GM19043 (cell line): ENCODE measurements around the gene CDC16.

Source experiments
- ATAC-seq: cut with Tn5 transposase; IDR thresholded peaks from one replicate; pipeline ENCODE4 v1.9.1; 2021; ENCODE audit warnings: low read depth; ENCODE audit not compliant: unreplicated experiment

The CDC16 gene

DNA sequence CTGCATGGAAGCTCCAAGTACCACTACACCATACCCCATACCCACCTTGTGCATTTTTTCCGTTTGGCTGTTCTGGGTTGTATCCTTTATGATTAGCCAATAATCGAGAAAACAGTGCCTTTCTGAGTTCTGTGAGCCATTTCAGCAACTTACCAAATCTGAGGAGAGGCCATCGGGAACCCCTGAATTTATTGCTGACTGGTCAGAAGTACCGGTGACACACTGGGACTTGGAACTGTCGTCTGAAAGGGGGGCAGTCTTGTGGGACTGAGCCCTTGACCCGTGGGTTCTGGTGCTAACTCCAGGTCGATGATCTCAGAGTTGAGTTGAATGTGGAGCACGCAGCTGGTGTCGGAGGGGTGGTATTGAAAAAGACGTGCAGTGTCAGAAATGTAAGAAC is 61.8 kb downstream of the CDC16 start:
- no peak for ATAC-seq

DNA sequence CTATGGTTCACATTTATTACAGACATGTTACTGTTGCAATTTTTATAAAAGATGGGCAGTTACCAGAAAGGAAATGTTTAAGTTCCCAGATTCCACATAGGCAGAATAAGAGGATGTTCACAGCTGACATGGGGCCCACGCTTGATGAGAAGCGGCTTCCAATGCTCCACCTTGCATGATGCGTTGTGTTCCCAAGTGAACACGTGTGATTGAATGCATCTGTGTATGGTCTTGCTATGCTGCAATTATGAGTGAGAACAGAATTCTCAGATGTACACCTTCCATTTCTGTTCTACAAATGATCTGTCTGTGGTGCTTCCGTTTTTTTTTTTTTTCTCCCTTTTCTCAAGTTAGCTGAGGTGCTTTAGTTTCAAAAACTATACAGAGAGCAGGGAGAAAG is 62.2 kb downstream of the CDC16 start:
- ATAC-seq: no peak

- ATAC-seq: no peak
Observed at GRCh38 chr13:114298866-114299265, 64.2 kb downstream of the CDC16 start.

GRCh38 chr13:114299604-114300305 is 65.1 kb downstream of the CDC16 start:
- ATAC-seq: no peak

GRCh38 chr13:114303700-114304327 is 69.1 kb downstream of the CDC16 start:
- ATAC-seq: no peak

GRCh38 chr13:114304346-114305034 is 69.8 kb downstream of the CDC16 start:
- ATAC-seq: no peak

GRCh38 chr13:114309086-114309485 is 74.4 kb downstream of the CDC16 start:
- ATAC-seq: no peak

DNA sequence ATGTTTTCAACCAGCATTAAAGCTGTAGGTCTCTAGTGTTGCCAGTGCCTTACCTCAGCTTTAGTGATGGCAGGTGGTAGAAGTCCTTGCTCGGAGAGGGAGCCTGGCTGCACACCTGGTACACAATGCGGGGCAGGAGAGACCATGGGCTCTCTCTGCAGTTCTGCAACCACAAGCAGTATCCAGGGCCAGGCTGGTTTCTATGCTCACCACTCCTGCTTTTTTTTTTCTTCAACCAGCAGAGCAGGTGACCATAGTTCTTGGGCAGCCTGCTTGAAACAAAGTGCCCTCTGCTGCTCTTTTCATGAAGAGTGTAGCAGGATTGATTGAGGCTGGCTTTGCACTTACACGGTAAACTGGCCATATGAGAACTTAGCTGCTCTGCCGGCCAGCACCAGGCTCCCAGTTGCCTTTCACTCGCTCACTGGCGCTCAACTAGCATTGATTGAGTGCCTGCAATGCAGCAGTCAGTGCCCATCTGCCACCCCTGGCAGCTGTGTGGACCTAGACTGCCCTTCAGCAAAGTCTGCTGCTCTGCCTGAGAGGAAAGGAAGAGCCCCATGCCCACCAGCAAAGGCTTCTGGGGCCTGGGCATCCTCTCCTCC is 75.2 kb downstream of the CDC16 start:
- no peak for ATAC-seq

DNA sequence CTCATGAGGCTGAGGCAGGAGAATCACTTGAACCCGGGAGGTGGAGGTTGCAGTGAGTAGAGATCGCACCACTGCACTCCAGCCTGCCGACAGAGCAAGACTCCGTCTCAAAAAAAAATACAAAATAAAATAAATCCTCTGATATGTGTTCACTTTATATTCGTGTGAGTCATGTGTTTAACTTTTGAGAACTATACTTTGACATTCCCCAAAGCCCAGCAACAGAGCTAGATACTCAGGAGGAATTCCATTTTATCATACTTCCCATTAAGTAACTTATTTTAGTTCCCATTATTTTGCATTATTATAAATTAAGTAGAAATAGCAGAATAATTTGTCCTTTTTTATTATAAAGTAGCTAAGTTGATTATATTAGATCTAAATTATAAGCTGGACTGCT is 76.3 kb downstream of the CDC16 start:
- ATAC-seq: no peak

DNA sequence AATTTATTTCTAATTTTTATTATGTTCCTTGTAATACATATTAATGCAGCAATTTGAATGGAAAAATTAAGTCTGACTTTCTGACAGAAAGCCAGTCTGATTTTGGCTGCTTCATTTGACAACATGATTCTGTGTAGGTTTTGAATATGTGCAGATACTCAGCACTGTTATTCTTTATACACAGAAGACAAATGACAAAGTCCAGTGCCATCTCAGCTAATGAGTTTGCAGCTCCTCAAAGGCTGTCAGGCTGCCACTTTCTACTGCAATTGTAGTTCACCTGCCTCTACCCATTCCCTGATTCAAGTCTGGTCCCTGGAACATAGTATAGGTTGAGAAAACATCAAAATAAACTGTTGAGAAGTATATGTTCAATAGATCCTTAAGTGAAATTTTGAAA is 76.7 kb downstream of the CDC16 start:
- no peak for ATAC-seq

DNA sequence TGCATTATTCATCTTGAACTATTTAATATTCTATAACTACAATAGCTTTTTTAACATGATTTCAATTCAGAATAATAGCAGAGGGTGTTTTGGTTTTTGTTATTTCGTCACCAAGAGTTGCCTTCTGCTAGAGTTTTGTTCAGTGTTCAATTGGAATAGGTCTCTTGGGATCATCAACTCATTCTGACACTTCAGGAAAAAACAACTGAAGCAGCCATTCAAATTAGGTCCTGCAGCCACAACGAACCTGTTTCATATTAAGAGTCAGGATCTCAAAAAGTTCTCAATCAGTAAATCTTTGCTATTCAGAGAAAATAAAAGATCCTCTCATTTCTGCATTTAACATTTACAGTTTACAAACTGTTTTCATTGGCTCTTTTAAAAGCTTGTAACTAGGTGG is 77.2 kb downstream of the CDC16 start:
- ATAC-seq: no peak

DNA sequence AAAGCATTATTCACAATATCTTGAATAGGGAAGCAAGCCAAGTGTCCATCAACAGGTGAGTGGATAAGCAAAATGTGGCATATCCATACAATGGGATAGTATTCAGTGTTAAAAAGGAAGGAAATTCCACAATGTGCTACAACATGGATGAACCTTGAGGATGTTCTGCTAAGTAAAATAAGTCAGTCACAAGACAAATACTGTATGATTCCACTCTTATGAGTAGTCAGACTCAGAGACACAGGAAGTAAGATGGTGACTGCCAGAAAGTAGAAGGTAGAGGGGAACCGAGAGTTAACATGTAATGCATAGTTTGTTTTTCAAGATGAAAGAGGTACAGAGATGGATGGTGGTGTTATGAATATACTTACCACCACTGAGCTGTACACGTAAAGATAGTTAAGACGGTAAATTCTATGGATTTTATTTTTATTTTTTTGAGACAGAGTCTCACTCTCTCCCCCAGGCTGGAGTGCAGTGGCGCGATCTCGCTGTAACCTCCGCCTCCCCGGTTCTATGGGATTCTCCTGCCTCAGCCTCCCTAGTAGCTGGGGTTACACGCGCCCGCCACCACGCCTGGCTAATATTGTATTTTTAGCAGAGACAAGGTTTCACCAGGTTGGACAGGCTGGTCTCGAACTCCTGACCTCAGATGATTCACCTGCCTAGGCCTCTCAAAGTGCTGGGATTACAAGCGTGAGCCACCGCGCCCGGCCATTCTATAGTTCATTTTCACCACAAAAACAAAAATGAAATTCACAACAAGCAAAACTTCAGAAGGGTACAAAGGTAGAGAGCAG is 78.6 kb downstream of the CDC16 start:
- ATAC-seq: no peak

DNA sequence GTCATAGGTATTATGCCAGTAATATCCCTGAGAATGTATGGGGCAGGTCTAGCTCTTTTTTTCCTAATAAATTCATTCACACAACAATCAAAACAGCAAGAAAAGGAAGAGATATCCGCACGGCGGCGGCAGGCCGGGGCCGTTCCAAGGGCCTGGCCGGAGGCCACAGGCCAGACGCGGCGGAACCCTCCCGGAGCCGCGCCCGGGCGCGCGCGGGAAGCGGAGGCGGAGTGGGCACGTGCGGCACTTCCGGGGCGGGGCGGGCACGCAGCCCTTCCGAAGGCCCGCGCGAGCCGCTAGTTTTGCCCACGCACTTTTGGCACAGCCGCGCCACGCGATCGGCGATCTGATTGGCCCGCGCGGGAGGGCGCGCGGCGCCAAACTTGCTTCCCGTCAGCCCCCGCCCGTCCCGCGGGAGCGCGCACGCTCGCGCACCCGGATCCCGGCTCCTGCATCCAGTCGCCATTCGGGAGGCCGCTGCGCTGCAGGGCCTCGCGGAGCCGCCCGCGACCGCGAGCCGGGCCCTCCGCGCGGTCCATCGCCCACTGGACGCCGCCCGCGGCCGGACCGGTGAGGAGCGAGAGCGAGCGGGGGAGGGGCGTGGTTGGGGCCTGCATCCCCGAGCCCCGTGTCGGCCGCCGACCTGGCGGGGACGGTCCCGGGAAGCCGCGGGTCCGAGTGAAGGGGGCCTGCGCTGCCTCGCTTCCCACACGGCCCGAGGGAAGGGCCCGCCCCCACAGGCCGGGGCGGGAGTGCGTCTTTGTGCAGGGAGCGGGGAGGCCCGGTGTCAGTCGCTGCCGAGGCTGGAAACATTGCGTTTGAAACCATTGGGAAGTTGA is 79.6 kb downstream of the CDC16 start, which contains the start of gene CHAMP1:
TSS of gene CHAMP1 (plus strand) at position 430 of the 839 bp plus-strand sequence. CDS start 9,340 bp downstream, outside the sequence.
- ATAC-seq: peak; percentile 75

- ATAC-seq: no peak
Observed at GRCh38 chr13:114315074-114315785, 80.5 kb downstream of the CDC16 start.

GRCh38 chr13:114318624-114319023 is 83.9 kb downstream of the CDC16 start:
- ATAC-seq: no peak

DNA sequence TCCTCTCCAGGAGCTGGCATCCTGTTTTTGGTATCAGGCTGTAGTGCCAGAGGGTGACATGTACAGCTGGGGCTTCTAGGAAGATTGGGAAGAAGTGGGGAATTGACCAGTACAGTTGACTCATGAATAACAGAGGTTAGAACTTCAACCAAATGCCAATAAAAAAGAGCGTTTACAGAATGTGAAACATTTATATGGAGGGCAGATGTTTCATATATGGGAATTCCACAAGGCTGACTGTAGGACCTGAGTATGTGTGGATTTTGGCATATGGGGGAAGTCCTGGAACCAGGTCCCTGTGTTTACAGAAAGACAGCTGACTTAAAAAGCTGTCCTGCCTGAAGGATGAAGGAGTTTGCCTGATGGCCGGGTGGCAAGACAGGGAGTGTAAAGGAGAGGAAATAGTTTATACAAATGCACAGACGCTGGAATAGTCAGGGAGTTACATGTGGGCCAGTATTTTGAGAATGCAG is 84.8 kb downstream of the CDC16 start:
- no peak for ATAC-seq

- no peak for ATAC-seq
Observed at GRCh38 chr13:114320065-114320464, 85.4 kb downstream of the CDC16 start.

GRCh38 chr13:114321256-114321655 is 86.6 kb downstream of the CDC16 start:
- ATAC-seq: no peak
